DND-41 (cell line): ENCODE results near the gene SNAP29.

Experiments
- EZH2 ChIP-seq: IDR thresholded peaks from 3 replicates; pipeline ENCODE4 v1.6.1; 2012; ENCODE audit warnings: borderline replicate concordance, low read depth, mild to moderate bottlenecking, moderate library complexity, low read length, inconsistent platforms; ENCODE audit not compliant: severe bottlenecking
- TF ChIP-seq, protein P1 (sequence below): IDR thresholded peaks from 2 replicates; pipeline ENCODE4 v1.5.1; 2012; ENCODE audit warnings: borderline replicate concordance, low read length, moderate library complexity, mild to moderate bottlenecking; ENCODE audit not compliant: poor library complexity, severe bottlenecking; ENCODE audit errors: extremely low read depth

GRCh38 chr22:20822240-20822639 is 36.6 kb upstream of the SNAP29 start:
- no peak for TF ChIP-seq EZH2
- TF ChIP-seq, protein P1, sequence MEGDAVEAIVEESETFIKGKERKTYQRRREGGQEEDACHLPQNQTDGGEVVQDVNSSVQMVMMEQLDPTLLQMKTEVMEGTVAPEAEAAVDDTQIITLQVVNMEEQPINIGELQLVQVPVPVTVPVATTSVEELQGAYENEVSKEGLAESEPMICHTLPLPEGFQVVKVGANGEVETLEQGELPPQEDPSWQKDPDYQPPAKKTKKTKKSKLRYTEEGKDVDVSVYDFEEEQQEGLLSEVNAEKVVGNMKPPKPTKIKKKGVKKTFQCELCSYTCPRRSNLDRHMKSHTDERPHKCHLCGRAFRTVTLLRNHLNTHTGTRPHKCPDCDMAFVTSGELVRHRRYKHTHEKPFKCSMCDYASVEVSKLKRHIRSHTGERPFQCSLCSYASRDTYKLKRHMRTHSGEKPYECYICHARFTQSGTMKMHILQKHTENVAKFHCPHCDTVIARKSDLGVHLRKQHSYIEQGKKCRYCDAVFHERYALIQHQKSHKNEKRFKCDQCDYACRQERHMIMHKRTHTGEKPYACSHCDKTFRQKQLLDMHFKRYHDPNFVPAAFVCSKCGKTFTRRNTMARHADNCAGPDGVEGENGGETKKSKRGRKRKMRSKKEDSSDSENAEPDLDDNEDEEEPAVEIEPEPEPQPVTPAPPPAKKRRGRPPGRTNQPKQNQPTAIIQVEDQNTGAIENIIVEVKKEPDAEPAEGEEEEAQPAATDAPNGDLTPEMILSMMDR = no peak
